C4-2B (cell line): ENCODE results near the gene SCLY.

Experiments used
- H3K27ac ChIP-seq: fragments of 450-650 bp; 2 replicates; pipeline ENCODE4 v1.5.1; 2017
- ZFX ChIP-seq: fragments of 450-650 bp; IDR thresholded peaks from 2 replicates; pipeline ENCODE4 v1.6.1; 2017
- TF ChIP-seq, protein P1 (sequence below): fragments of 450-650 bp; conservative IDR thresholded peaks from 2 replicates; pipeline ENCODE4 v1.5.1; 2017; ENCODE audit warnings: mild to moderate bottlenecking

The SCLY gene

DNA sequence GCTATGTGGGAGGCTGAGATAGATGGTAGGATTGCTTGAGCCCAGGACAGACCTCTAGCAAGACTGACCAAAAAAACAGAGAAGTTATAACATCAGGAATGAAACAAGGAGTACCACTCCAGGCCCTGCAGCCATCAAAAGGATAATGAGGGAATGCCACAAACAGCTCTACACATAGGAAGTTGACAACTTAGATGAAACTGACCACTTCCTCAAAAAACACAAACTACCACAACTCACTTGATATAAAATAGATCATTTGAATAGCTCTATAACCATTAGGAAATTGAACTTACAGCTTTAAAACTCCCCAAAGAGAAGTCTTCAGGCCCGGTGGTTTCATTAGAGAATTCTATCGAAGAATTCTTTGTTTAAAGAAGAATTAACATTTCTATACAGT lies 26.4 kb downstream of the SCLY start:
- H3K27ac ChIP-seq, result no peak overlapping the region
- TF ChIP-seq, protein P1, sequence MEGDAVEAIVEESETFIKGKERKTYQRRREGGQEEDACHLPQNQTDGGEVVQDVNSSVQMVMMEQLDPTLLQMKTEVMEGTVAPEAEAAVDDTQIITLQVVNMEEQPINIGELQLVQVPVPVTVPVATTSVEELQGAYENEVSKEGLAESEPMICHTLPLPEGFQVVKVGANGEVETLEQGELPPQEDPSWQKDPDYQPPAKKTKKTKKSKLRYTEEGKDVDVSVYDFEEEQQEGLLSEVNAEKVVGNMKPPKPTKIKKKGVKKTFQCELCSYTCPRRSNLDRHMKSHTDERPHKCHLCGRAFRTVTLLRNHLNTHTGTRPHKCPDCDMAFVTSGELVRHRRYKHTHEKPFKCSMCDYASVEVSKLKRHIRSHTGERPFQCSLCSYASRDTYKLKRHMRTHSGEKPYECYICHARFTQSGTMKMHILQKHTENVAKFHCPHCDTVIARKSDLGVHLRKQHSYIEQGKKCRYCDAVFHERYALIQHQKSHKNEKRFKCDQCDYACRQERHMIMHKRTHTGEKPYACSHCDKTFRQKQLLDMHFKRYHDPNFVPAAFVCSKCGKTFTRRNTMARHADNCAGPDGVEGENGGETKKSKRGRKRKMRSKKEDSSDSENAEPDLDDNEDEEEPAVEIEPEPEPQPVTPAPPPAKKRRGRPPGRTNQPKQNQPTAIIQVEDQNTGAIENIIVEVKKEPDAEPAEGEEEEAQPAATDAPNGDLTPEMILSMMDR, result no peak
- no peak for TF ChIP-seq ZFX

DNA sequence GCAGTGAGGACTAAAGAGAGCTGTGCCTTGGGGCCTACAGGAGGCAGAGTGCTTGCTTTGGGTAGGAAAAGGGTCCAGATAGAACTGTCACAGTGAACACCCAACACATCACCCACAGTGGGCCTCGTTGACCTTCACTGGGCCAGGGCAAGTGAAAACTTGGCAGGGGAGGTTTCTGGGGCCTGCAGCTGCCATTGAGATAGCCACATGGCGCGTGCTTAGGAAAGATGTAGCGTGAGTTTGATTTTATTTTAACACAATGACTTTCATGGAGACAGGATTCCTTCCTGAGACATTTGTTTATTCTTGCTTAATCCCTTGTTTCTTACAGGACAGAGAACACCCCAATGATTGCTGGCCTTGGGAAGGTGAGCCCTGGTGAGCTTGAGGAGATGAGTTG lies 30.1 kb downstream of the SCLY start:
- TF ChIP-seq ZFX, result no peak
- TF ChIP-seq, protein P1, result no peak
- no peak overlapping the region for H3K27ac ChIP-seq

DNA sequence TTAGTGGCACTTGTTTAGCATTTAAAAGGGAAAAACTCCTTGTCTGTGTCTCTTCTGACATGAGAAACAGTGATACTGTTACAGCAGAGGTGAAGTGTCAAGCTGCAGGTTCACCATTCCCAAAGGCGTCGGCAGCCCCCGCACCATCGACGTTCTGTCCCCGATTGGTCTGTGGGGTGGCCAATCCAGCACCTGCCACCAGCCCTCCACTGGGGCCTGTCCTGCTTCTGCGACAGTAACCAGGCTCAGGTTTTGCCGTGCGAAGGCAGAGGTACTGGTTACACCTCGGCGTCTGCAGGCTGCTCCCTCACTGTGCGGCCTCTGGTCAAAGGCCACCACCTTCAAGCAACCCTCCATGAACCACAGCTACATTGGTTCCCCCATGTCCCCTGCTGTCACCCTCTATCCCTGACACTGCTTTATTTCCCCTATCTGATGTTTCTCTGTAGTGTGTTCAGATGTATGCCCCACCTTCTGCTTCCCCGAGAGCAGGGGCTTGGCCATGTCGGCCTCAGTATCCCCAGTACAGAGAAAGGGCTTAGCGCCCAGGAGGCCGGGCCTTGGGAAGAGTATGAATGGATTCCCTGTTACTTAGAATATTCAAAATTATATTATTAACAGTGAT lies 30.7 kb downstream of the SCLY start:
- TF ChIP-seq, protein P1, result no peak
- no peak for TF ChIP-seq ZFX
- no peak overlapping the region for H3K27ac ChIP-seq

DNA sequence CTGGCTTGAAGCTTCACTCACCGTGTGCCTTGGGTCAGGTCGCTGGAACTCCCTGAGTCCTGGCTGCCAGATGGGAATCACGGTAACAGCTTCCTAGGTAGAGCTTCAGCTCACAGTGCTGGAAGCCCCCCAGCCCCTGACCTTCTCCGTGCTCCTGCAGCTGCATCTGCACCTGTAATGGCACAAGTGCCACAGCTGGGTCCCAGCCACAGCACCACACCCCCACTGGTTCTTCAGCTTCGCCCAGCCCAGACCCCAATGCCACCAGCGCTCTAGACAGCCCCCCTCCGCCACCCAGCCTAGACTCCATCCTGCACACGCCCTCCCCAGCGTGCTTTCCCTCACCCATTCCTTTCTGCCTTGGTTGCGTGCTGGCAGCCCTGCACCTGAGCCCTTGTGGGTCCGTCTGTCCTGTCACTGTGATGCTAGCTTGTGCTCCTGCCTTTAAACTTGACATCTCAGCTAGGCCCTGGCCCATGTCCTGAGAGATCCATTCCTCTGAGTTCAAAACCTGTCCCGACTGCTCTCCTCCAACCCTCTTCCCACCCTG lies 31.8 kb downstream of the SCLY start:
- H3K27ac ChIP-seq, result no peak overlapping the region
- TF ChIP-seq, protein P1, result no peak
- no peak for TF ChIP-seq ZFX

DNA sequence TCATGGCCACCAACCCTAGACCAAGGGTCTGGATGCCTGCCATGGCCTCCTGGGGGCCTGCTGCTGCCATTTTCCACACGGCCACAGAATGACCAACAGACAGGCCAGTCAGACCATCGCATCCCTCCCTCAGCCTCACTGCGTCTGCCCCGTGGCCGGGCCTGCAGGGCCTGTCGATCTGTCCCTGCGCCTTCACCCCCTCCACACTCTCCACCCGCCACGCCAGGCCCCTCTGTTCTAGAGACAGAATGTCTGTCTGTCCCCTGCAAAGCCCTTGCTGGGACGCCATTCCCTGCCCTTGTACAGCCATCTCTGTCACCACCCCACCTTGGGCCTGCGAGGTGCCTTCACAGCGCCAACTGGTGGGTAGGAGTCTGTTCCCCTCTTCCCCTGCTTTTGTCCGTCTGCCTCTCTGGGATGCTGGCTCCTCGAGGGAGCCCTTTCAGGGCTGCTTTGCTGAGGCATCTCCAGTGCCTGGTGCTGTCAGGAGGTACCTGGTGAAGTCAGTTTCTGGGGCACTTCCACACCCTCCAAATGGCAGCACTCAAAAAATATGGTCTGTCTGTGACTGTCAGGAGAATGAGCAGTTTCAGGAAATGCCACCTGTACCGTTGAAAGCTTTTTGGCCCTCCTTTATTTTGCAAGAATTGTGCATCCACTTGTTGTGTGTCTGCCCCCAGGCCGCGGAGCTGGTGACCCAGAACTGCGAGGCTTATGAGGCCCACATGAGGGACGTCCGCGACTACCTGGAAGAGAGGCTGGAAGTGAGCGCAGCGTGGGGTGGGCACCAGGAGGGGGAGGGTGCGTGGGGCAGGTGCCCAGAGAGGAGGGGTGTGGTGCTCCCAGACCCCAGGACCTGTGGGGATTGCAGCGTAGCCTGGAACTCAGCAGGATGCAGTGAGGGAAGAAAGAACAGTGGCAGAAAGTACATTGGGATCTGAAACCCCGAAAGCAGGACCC lies 32.7 kb downstream of the SCLY start:
- TF ChIP-seq, protein P1, result no peak
- TF ChIP-seq ZFX, result no peak

DNA sequence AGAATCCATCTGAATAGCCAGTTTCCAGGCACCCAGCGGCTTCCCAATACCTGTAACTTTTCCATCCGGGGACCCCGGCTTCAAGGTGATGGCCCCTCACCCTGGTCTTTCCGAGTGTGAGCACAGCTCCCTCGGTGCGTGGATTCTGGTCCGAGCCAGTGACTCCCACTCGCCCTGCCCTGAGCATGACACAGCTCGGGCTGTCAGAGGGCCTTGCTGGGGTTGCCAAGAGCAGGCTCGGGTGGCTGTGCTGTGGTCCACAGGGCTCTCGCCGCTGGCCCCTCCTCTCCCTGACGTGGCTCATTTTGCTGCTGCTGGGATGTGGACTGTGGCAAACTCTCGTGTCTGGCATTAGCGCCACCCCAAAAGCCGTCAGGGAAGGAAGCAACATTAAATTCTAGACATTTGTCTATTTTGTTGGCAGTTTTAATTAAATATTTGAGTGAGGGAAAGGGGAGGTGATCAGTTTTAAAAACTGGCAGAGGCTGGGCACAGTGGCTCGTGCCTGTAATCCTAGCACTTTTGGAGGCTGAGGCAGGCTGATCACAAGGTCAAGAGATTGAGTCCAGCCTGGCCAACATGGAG lies 33.7 kb downstream of the SCLY start:
- H3K27ac ChIP-seq, result no peak overlapping the region
- no peak for TF ChIP-seq ZFX
- TF ChIP-seq, protein P1, result no peak

More for the DNA sequence above, 32.7 kb downstream of the SCLY start:
- no peak overlapping the region for H3K27ac ChIP-seq

DNA sequence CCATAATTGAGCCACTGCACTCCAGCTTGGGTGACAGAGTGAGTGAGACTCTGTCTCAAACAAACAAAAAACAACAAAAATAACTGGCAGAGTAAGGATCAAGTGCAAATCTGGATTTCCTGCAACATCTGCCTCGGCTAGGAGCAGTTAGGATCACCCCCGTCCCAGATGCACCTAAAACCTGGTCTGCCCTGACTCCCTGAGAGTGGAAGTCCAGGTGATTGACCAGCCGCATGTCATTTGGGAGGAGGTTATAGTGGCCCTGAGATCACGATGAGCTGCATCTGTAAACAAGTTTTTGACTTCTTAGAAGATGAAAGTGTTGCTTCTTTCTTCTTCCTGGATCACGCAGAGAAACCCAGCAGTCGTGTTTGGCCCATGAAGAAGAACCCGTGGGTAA lies 34.3 kb downstream of the SCLY start:
- TF ChIP-seq, protein P1, result no peak
- TF ChIP-seq ZFX, result no peak
- no peak overlapping the region for H3K27ac ChIP-seq
